Trophoblast cell (in vitro differentiated cells and primary cell): Measurements from ENCODE around the gene SLC35F1.

ENCODE experiments used
- DNase-seq, 2 donors: peaks; one replicate each; pipeline ENCODE4 v3.0.0-alpha.2; 2016
- H2AFZ ChIP-seq: 2 replicates; pipeline ENCODE4 v1.6.1; 2013; ENCODE audit warnings: low read length, moderate library complexity, mild to moderate bottlenecking; ENCODE audit not compliant: insufficient read depth, poor library complexity
- H2AK5ac ChIP-seq: 2 replicates; pipeline ENCODE4 v1.6.1; 2013; ENCODE audit warnings: mild to moderate bottlenecking, low read length
- H2BK120ac ChIP-seq: 2 replicates; pipeline ENCODE4 v1.6.1; 2013; ENCODE audit warnings: low read length, mild to moderate bottlenecking, moderate library complexity; ENCODE audit not compliant: insufficient read depth, poor library complexity
- H2BK12ac ChIP-seq: 2 replicates; pipeline ENCODE4 v1.6.1; 2013; ENCODE audit warnings: mild to moderate bottlenecking, low read length, moderate library complexity
- H2BK5ac ChIP-seq: 2 replicates; pipeline ENCODE4 v1.6.1; 2013; ENCODE audit warnings: low read length, low read depth, moderate library complexity, mild to moderate bottlenecking; ENCODE audit not compliant: poor library complexity
- H3K14ac ChIP-seq: 2 replicates; pipeline ENCODE4 v1.6.1; 2013; ENCODE audit warnings: mild to moderate bottlenecking, low read length
- H3K18ac ChIP-seq: 2 replicates; pipeline ENCODE4 v1.6.1; 2013; ENCODE audit warnings: mild to moderate bottlenecking, low read length
- H3K23ac ChIP-seq: 2 replicates; pipeline ENCODE4 v1.6.1; 2013; ENCODE audit warnings: low read length
- H3K27ac ChIP-seq: 2 replicates; pipeline ENCODE4 v1.5.1; 2013; ENCODE audit warnings: low read depth, mild to moderate bottlenecking, inconsistent platforms, low read length, moderate library complexity
- H3K27me3 ChIP-seq: 2 replicates; pipeline ENCODE4 v1.6.1; 2013; ENCODE audit warnings: inconsistent platforms, mild to moderate bottlenecking, low read length, moderate library complexity; ENCODE audit not compliant: insufficient read depth
- H3K36me3 ChIP-seq, 2 experiments: 1 replicate in 1 of 2; 2 replicates in 1 of 2; pipeline ENCODE4 v1.6.1; 2013; ENCODE audit warnings: low read length in 2 of 2, mild to moderate bottlenecking in 2 of 2, moderate library complexity in 1 of 2; ENCODE audit not compliant: insufficient read depth in 2 of 2, control insufficient read depth in 1 of 2
- H3K4ac ChIP-seq: 2 replicates; pipeline ENCODE4 v1.6.1; 2013; ENCODE audit warnings: low read depth, mild to moderate bottlenecking, low read length, moderate library complexity
- H3K4me1 ChIP-seq, 2 experiments: 1 replicate in 1 of 2; 2 replicates in 1 of 2; pipeline ENCODE4 v1.6.1; 2013; ENCODE audit warnings: low read length in 2 of 2, mild to moderate bottlenecking in 2 of 2, moderate library complexity in 1 of 2; ENCODE audit not compliant: insufficient read depth in 2 of 2, control insufficient read depth in 1 of 2
- H3K4me2 ChIP-seq: 2 replicates; pipeline ENCODE4 v1.6.1; 2013; ENCODE audit warnings: inconsistent platforms, mild to moderate bottlenecking, low read length, moderate library complexity
- H3K4me3 ChIP-seq: 2 replicates; pipeline ENCODE4 v1.5.1; 2013; ENCODE audit warnings: mild to moderate bottlenecking, low read depth, low read length, inconsistent platforms
- H3K79me1 ChIP-seq: one replicate; pipeline ENCODE4 v1.6.1; 2013; ENCODE audit warnings: low read length
- H3K79me2 ChIP-seq: 2 replicates; pipeline ENCODE4 v1.6.1; 2013; ENCODE audit warnings: low read length, mild to moderate bottlenecking; ENCODE audit not compliant: control insufficient read depth, insufficient read depth, poor library complexity
- H3K9ac ChIP-seq: 2 replicates; pipeline ENCODE4 v1.6.1; 2013; ENCODE audit warnings: mild to moderate bottlenecking, low read length
- H3K9me3 ChIP-seq: 2 replicates; pipeline ENCODE4 v1.6.1; 2013; ENCODE audit warnings: low read depth, mild to moderate bottlenecking, control low read depth, inconsistent platforms, low read length; ENCODE audit not compliant: insufficient read depth
- H4K12ac ChIP-seq: 2 replicates; pipeline ENCODE4 v1.6.1; 2013; ENCODE audit warnings: low read depth, mild to moderate bottlenecking, low read length, moderate library complexity
- H4K8ac ChIP-seq: 2 replicates; pipeline ENCODE4 v1.6.1; 2013; ENCODE audit warnings: low read depth, mild to moderate bottlenecking, low read length, moderate library complexity
- H4K91ac ChIP-seq: one replicate; pipeline ENCODE4 v1.6.1; 2013; ENCODE audit warnings: low read depth, mild to moderate bottlenecking, low read length, moderate library complexity
- WGBS: extraction: QIAGEN DNeasy Blood & Tissue Kit; methylation state at CpG from one replicate; pipeline ENCODE4 v1.1.7; 2013; ENCODE audit warnings: missing lambda C conversion rate; ENCODE audit not compliant: insufficient read length, insufficient coverage; ENCODE audit errors: extremely low coverage; 5-methylcytosine and 5-hydroxymethylcytosine counted together

Gene SLC35F1

DNA sequence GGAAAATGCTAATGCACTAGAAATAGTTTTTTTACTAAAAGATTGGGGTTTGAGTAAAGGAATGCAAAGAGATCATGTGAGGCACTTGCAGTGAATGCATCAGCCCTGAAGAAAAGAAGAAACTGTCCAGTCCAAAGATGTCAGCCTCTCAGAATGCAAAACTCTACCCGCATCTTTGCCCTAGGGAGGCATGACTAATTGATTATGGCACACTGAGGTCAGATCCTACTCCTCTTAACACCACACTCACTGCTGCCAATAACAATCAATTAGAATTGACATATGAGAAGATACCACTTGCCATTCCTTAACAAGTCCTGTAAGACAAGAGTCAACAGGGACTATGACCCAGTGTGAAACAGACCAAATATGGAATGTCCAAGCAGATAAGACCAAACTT, 378.7 kb downstream of the SLC35F1 start:
- peak in 1 of 2 donors; percentile 13 for DNase-seq
- Histone ChIP-seq H3K79me1 (no peaks in the 10 kb centered on the region), H3K4me2 (no peak overlapping the region), H3K9ac (no peak overlapping the region), H4K91ac (no peak overlapping the region), H3K9me3 (no peaks in the 10 kb centered on the region), H4K8ac (no peak overlapping the region), H3K27ac (no peak overlapping the region), H2AK5ac (no peak overlapping the region), H4K12ac (no peak overlapping the region), H3K18ac (no peak overlapping the region), H3K36me3 (no peaks in the 10 kb centered on the region), H3K4me3 (no peak overlapping the region), H2BK120ac (no peak overlapping the region), H2AFZ (no peak overlapping the region), H3K4me1 (no peaks in the 10 kb centered on the region), H3K4ac (no peak overlapping the region), H2BK12ac (no peak overlapping the region), H2BK5ac (no peak overlapping the region), H3K79me2 (no peaks in the 10 kb centered on the region), H3K27me3 (no peaks in the 10 kb centered on the region), H3K23ac (no peak overlapping the region), H3K14ac (no peak overlapping the region)
- no CpG with 5 or more reads among the region's 1 CpG for WGBS

DNA sequence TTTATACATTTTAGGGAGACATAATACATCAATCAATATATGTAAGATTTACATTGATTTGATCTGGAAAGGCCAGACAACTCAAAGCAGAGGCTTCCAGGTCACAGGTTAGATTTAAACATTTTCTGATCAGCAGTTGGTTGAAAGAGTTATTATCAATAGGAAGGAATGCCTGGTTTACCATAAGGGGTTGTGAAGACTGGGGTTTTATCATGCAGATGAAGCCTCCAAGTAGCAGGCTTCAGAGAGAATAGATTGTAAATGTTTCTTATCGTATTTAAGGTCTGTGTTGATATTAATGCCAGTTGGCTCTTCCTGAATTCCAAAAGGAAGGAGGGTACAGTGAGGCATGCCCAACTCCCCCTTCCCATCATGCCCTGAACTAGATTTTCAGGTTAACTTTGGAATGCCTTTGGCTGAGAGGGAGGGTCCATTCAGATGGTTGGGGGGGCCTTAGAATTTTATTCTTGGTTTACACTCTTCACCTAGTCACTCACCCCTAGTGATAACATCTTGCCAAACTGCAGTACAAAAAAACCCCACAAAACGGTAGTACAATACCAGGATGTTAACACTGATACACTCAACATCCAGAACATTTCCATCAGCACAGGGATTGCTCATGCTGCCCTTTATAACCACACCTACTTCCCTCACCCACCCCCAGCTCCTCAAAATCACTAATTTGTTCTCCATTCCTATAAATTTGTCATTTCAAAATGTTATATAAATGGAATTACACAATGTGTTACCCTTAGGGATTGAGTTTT, 381.5 kb downstream of the SLC35F1 start:
- Histone ChIP-seq H4K91ac (no peak overlapping the region), H2BK12ac (no peak overlapping the region), H2AK5ac (no peak overlapping the region), H3K9me3 (no peaks in the 10 kb centered on the region), H3K36me3 (no peaks in the 10 kb centered on the region), H3K18ac (no peak overlapping the region), H3K4me3 (no peak overlapping the region), H3K9ac (no peak overlapping the region), H4K8ac (no peak overlapping the region), H3K4me1 (no peaks in the 10 kb centered on the region), H3K79me1 (no peaks in the 10 kb centered on the region), H3K23ac (no peak overlapping the region), H3K14ac (no peak overlapping the region), H3K4ac (no peak overlapping the region), H2AFZ (no peak overlapping the region), H3K27me3 (no peaks in the 10 kb centered on the region), H4K12ac (no peak overlapping the region), H3K79me2 (no peaks in the 10 kb centered on the region), H2BK120ac (no peak overlapping the region), H3K4me2 (no peak overlapping the region), H3K27ac (no peak overlapping the region), H2BK5ac (no peak overlapping the region)
- WGBS, result no CpG with 5 or more reads among the region's 2 CpGs
- no peak for DNase-seq

DNA sequence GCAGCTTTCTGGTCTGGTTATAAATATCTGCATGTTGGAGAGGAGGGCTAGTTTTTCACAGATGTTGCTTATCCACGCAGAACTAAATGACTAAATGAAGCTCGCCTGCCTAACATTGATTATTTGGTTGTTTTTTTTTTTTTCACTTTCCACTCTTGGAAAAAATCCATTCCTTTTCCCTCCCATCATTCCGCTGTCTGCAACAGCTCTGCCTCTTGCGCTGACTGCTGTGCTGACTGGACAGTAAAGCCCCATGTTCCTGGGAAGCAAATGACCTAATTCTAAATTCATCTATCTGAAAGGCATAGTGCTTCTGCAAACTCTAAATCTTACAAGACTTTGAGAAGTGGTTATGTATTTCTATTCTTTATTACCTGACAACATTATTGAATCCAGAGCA, 385.5 kb downstream of the SLC35F1 start:
- Histone ChIP-seq H3K79me2 (no peaks in the 10 kb centered on the region), H3K4me1 (no peaks in the 10 kb centered on the region)

DNA sequence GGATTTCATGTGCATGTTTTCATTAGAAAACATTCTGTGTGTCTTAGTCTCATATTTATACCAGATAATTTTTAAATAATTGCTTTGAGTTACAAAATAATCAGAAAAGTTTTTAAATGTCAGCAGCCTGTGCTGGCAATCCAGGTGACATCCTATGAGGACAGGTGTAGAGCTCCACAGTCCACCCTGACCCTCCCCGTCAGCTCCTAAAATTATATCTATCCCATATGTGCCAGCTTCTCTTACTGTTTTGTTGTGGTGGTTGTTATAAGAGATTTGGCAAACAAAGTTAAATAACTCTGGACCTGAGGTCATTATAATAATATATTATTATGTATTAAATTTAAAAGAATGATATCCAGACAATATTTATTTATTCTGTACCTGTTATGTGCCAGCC, 387.8 kb downstream of the SLC35F1 start:
- no peak overlapping the region for H2BK5ac ChIP-seq
- no peaks in the 10 kb centered on the region for H3K79me2 ChIP-seq
- no peak overlapping the region for H3K27ac ChIP-seq
- no peak overlapping the region for H3K9ac ChIP-seq
- no peak overlapping the region for H4K91ac ChIP-seq
- H3K4me2 ChIP-seq, result no peak overlapping the region
- H2BK12ac ChIP-seq, result no peak overlapping the region
- H4K12ac ChIP-seq, result no peak overlapping the region
- no peaks in the 10 kb centered on the region for H3K9me3 ChIP-seq
- H3K36me3 ChIP-seq, result no peaks in the 10 kb centered on the region
- H3K23ac ChIP-seq, result no peak overlapping the region
- DNase-seq, result no peak
- H4K8ac ChIP-seq, result no peak overlapping the region
- WGBS, result no CpG with 5 or more reads among the region's 1 CpG
- H3K27me3 ChIP-seq, result no peaks in the 10 kb centered on the region
- no peak overlapping the region for H2AK5ac ChIP-seq
- H3K4me1 ChIP-seq, result no peaks in the 10 kb centered on the region
- no peak overlapping the region for H3K4ac ChIP-seq
- no peaks in the 10 kb centered on the region for H3K79me1 ChIP-seq
- no peak overlapping the region for H3K4me3 ChIP-seq
- no peak overlapping the region for H2AFZ ChIP-seq
- H3K18ac ChIP-seq, result no peak overlapping the region
- H3K14ac ChIP-seq, result no peak overlapping the region
- H2BK120ac ChIP-seq, result no peak overlapping the region

More for the DNA sequence above, 385.5 kb downstream of the SLC35F1 start:
- H3K4me2 ChIP-seq, result no peak overlapping the region
- H2BK5ac ChIP-seq, result no peak overlapping the region
- no peaks in the 10 kb centered on the region for H3K79me1 ChIP-seq
- no peak overlapping the region for H3K9ac ChIP-seq
- no peak overlapping the region for H3K23ac ChIP-seq
- no peak overlapping the region for H2AFZ ChIP-seq
- H3K27ac ChIP-seq, result no peak overlapping the region
- H2BK12ac ChIP-seq, result no peak overlapping the region
- H4K12ac ChIP-seq, result no peak overlapping the region
- no peak overlapping the region for H3K4ac ChIP-seq
- H3K36me3 ChIP-seq, result no peaks in the 10 kb centered on the region
- H2AK5ac ChIP-seq, result no peak overlapping the region
- no peak overlapping the region for H3K4me3 ChIP-seq
- no peak overlapping the region for H2BK120ac ChIP-seq
- H3K9me3 ChIP-seq, result no peaks in the 10 kb centered on the region
- H3K14ac ChIP-seq, result no peak overlapping the region
- H4K8ac ChIP-seq, result no peak overlapping the region
- H3K18ac ChIP-seq, result no peak overlapping the region
- no peak overlapping the region for H4K91ac ChIP-seq
- no peaks in the 10 kb centered on the region for H3K27me3 ChIP-seq
- WGBS, result no CpG with 5 or more reads among the region's 4 CpGs
- DNase-seq, result no peak
